LNCAP (cell line): Measurements from ENCODE around the gene ATP6V0A4.
A peak's percentile ranks its signal among the peaks of the same experiment; 100 is the strongest.

Experiments used
- CTCF ChIP-seq: fragments of 450-650 bp; IDR thresholded peaks from 2 replicates; pipeline ENCODE4 v1.5.1; 2017; ENCODE audit warnings: mild to moderate bottlenecking

The ATP6V0A4 gene

GRCh38 chr7:138746073-138746472 lies 51.9 kb downstream of the ATP6V0A4 start:
- no peak for TF ChIP-seq CTCF

- no peak for TF ChIP-seq CTCF
Measured at GRCh38 chr7:138745189-138745588, 52.8 kb downstream of the ATP6V0A4 start.

GRCh38 chr7:138741453-138741735 lies 56.6 kb downstream of the ATP6V0A4 start:
- TF ChIP-seq CTCF, result no peak

- no peak for TF ChIP-seq CTCF
Measured at GRCh38 chr7:138739859-138740258, 58.1 kb downstream of the ATP6V0A4 start.

- peak; percentile 96 for TF ChIP-seq CTCF
Measured at GRCh38 chr7:138738551-138739335, 59.3 kb downstream of the ATP6V0A4 start.

- no peak for TF ChIP-seq CTCF
Measured at GRCh38 chr7:138738114-138738513, 59.9 kb downstream of the ATP6V0A4 start.

GRCh38 chr7:138735399-138735798 lies 62.6 kb downstream of the ATP6V0A4 start:
- no peak for TF ChIP-seq CTCF

- no peak for TF ChIP-seq CTCF
Measured at GRCh38 chr7:138729444-138729843, 68.6 kb downstream of the ATP6V0A4 start.
